Dermis blood vessel endothelial cell (primary cell): ENCODE data around the gene GLRB. TPM values are rescaled to one million over a fixed set of nuclear protein-coding genes. Genes with fewer than 3 reads are reported as not detected.
"Not testable (repeated sequence)": the region's sequence is repeated elsewhere in the genome, so short reads cannot be mapped to it uniquely, and the experiment has no call there.

Source experiments
- DNase-seq: peaks from one replicate; pipeline ENCODE4 v3.0.0; 2010
- total RNA-seq: library from RNA; depleted of rRNA; stranded (reverse); fragments of >200 nt; gene quantifications from 2 replicates; pipeline ENCODE4 v1.2.3, GENCODE V29; 2014

GLRB gene
- 17.5 and 25.0 TPM in 2 replicates for total RNA-seq

DNA sequence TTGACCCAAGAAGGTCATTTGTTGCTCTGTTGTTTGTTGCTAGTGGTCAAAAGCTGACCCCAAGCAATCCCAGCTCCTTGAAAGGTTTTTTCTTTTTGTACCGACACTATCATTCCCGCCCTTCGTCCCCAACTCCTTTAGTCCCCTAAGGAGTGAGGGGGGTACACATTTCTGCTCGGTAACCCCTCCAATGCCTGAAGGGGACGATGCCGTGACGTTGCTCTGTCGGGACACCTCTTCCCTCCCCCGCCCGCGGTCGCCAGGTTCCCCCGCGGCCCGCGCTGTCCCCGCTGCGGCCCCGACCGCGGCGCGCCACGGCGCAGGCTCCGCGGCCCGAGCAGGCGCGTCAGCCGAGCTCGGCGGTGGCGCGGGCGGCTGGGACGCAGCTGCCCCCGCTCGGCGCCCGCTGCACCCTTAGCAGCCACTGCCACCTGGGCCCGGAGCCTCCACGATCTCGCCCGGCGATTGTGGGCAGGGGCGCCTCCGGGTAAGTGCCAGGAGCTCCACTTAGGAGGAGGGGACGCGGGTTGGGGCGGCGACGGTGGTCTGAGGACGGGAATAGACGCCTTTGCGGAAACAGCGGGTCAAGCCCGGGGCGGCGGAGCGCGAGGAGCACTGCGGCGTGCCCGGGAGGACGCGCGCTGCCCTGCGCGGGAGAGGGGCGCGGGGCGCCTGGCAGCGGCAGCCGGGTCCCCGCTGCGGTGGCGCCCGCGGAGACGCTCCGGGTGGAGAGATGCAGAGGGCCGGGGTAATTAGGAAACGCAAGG is at the start of gene GLRB:
Gene GLRB (plus strand): TSS at position 340 of the 767 bp plus-strand sequence. CDS start 1,875 bp downstream, outside the sequence.
- peak; percentile 37 for DNase-seq

DNA sequence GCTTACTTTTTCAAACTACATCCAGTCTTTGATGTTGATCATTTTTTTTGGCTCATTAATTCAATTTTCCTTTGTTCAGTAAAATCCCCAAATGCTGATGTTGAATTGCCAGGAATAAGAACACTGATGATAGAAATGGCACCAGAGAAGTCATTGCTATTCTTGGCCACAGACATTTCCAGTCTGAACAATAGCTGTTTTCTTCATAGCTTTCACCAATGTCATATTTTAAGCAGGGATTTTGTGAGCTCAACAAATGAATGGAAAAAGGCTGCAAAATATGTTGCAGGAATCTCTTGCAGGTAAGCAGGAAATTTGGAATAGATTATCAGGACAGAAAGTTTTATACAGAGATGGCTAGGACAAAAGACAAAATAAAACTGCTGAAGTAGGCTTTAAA is 40.5 kb upstream of the GLRB start:
- no peak for DNase-seq

DNA sequence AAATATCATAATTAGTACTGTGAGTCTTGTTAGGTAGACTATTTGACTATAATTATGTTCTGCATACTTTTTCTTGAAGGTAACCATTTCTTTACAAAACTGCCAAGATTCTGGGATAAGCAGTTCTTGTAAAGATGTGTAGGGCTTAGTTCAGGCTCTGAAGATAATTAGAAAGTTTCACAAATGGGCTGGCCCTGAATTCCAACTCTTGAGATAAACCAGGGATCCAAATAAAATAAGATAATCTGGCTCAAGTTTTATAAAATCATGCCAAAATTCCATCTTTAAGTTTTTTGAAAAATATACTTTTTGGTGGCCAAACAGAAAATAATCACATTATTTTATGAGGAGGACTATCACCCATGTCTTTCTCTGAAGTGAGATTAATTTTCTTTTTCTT is 35.5 kb upstream of the GLRB start:
- DNase-seq, result no peak

DNA sequence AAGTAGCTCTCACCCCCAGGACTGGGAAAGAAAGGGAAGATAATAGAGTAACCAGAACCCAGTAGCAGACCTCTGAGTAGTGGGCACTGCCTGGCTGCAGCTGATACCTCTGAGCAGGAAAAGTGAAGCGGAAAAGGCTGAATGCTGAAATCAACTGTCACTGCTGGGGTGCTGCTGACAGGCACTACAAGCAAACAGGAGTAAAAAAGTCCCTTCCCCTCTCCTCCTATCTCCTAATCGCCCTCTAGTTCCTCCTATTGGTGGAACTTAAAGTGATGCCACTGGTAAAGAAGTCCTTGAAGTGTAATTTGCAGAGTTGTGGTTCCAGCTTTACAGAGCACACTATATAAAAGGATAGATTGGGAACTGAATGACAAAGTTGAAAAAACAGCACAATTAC is 32.8 kb upstream of the GLRB start:
- DNase-seq, result peak; percentile 14

DNA sequence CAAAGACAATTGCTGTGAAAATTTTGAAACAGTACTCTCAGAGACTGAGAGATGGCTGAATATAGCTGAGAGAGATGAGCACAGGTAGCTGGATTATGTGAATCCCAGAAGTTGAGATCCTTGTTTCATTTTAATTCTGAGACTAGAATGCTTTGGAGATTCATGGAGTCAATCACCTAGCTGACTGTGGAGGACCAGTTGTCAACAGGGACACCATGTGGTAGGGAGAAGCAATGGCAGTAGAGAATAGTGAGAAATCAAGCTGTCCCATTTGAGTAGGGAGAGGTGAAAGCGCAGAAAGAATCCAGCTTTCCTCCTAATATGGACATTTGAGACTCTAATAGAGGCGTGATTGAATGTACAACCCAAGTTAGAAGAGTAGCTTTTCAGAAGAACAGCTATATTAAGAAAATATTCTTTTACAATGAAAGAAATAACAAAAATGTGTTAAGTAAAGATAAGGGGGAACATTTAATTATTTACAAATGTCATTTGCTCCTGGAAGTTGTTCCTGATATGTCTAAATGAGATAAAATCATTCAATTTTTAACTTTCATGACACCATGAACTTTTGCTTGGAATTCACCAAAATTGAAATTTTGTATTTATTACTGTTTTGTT is 30.3 kb upstream of the GLRB start:
- DNase-seq, result peak; percentile 80

DNA sequence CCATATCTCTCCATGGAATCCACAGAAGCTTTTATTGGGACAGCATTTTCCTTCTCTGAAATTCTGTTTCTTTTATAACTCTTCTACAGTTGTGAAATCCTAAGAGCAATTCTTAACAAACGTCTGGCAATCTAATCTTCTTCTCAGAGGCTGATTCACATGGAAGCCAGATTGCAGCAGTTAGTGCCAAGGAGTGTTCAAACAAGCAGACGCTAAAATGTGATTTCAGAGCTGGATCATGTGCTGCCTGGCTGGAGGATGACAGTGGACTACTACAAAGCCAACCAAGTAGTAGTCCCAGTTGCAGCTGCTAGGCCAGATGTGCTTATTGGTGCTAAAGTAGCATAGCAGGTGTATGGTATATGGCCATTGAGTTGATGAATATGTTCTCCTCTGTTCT is 27.7 kb upstream of the GLRB start:
- no peak for DNase-seq

DNA sequence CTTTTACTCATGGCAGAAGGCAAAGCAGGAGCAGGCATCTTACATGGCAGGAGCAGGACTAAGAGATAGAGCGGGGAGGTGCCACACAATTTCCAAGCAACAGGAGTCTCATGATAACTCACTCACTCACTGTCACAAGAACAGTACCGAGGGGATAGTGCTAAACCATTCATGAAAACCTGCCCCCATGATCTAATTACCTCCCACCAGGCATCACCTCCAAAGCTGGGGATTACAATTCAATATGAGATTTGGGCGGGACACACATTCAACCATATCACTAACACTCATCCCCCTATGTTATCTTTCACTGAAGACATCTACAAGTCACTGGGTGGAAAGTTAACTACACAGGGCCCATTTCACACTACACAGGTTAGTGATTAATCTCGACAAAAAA is 25.4 kb upstream of the GLRB start:
- no peak for DNase-seq

DNA sequence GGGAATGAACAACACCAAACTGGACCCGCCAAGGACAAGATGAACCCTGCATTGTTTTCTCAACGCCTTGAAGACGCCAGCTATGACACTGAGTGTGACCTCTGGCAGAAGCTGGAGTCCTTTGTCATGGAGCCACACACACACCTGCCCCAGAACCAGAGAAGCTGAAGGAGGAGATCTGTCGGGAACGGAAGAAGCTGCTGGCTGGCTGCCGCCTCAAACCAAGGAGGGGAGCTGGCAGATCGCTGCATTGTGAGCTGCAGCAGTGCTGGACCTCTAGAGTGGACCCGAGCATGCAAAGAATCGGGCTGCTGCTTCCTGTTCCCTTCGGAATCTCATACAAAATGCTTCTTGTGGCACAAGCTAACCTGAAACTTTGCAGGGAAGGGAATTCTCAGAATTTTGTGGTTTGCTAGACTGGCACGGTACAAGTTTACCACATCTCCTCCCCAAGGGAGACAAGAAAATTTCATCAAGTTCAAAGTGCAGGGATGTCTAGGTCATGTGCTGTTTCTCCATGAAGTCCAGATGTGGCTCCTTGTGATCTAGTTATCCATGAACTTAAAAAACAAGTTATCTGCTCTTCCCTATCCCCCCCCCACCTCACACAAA is 23.4 kb upstream of the GLRB start:
- no peak for DNase-seq

DNA sequence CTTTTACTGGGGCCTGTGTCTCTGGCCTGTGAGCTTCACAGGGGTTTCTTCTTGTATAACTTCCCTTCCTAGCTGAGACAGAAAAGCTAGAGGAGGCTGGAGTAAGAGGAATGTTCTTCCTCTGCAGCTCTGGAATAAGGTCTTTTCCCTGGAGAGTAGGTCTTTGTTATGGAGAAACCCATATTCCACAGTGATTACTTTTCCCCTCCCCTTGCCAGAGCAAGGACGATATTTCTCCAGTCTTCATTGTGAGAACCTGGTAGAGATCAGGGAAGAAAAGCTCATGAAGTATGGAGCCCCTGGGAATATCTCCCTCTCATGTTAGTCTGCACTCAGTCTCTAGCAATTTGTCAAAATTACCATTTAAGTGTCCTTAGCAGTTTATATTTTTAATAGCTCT is 18.7 kb upstream of the GLRB start:
- DNase-seq, result no peak

DNA sequence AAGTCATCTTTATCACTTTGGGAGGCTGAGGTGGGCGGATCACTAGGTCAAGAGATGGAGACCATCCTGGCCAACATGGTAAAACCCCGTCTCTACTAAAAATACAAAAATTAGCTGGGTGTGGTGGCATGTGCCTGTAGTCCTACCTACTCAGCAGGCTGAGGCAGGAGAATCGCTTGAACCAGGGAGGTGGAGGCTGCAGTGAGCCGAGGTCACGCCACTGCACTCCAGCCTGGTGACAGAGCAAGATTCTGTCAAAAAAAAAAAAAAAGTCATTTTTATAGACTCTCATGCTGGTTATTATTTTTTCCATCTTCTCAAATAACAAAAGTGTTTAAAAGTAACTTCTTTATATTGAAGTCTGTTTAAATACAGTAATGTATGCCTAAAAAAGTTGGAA is 17.1 kb upstream of the GLRB start:
- DNase-seq, result not testable (repeated sequence)

DNA sequence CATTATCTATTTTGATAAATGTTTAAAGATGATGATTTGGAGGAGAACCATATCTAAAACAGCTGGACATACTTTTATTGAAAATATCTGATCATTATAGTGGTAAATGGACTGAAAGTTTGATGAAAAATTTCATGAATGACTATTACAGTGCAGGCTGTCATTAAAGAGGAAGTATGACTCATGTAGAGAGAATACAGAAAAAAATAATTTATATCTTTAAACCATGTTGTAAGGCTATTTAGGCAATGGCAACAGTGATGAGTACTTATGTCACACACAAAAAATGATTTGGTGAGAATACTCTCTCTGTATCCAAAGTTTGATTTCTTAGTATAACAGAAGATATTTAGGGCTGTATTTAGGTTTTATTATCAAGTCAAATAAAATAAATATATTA is 3.9 kb upstream of the GLRB start:
- DNase-seq, result peak; percentile 21

DNA sequence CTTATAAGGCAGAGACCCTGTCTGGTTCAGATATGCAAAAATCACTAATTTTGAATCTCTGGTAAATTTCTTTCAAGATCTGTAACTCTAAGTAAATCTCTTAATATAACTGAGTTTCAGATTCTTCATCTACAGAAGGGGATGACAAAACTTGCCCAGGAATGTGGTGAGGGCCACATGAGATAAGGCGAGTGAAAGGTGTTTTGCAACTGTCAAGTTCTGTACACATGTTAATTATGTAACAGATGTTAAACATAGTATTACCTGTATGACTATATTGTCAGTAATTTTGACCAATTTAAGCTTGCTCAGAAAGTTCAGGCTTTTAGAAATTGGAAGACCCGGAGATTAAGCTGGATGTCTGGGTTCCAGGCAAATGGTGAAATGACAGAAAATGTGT is 549 bp upstream of the GLRB start:
- no peak for DNase-seq

DNA sequence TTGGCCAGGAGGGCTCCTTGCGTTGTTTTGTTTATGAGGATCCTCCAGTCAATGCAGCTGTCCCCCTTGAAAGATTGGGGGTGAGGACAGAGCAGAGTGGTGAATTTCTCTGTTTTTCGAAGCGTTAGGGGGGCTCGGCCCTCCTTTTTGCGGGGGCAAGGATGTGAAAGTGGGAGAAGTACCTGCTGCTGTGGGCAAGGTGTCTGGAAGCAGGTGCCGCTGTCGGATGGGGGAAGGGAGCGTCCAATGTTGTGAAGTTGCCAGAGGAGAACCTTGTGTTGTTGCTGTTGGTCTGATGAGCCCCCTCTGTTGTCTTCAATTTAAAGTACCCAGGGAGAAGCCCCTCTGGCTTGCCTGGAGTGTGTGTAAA is 613 bp downstream of the GLRB start:
- DNase-seq, result no peak

DNA sequence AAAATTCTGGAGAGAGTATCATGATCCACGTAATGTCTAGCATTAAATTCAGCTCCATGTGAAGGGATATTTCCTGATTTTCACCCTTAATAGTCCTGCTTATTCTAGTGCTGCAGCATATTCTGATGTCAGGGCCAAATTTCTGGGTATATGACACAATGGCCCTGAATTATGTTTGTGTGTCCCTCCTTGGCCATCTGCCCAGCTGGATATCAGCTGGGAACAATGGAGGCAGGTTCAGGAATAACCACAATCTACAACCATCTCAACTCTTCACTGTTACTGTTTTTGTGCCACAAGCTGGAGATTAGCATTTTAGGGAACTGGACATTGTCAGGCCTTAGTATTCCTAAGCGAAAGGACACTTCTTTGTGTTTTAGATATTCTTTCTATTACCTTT is 3.5 kb downstream of the GLRB start:
- DNase-seq, result peak; percentile 15

DNA sequence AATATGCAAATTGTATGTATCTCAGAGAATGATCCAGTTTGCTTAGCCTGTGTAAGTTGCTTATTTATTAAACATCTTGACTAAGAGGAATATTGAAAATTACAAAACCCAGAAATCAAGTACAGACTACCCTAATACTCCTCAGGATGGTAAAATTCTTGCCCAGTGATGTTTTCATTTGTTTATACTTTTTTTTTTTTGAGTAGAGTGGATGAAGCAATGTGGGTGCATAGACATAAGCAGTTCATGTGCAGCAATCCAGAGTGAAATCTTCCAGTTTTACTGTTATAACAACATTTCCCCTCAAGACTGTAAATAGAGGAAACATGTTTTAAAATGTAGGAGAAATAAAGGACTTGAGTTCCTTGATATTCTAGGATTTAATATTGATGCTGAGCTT is 4.7 kb downstream of the GLRB start:
- no peak for DNase-seq

DNA sequence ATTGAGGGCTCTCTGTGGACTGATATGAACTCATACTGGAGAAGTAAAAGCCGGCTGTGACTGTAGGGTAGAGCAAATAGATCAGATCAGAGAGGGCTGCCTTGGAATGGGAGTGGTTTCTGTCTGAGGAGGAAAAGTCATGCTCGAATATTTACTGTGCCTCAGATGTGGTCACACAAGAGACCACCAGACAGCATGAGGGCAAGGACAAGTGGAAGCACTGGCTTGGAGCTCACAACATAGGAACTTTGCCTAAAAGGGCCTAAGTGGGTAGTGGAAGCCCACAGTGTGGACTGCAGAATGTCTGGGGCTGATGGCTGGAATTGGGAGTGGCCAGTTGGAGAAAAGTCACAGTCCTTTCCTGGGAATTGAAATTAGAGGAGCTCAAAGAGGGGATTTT is 19.8 kb downstream of the GLRB start:
- DNase-seq, result no peak

DNA sequence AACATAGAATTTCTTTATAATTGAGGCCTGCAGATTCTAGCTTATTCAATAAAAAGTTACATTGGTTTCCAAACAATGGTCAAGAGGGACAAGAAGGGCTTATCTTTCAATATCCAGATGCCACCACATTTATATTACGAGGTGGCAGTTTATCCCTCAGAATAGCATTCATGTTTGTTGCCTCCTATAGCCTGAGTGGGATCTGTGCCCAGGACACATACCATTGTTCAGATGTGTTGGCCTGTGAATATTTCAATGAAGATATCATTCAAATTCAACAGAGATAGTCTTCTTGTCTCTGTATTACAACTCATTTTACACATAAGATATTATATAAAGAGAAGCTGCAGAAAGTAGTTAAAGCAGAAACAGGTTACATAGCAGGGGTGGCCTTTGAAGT is 20.5 kb downstream of the GLRB start:
- no peak for DNase-seq

DNA sequence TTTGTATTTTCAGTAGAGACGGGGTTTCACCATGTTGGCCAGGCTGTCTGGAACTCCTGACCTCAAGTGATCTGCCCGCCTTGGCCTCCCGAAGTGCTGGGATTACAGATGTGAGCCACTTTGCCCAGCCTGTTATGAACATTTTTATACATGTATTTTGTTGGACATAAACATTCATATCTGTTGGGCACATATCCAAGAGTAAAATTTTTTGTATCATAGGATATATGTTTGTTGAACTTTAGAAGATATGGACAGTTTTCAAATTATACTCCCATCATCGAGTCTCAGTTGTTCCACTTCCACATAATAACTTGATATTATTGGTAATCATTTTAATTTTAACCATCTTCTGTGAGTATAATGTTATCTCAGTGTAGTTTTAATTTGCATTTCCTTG is 23.6 kb downstream of the GLRB start:
- no peak for DNase-seq

DNA sequence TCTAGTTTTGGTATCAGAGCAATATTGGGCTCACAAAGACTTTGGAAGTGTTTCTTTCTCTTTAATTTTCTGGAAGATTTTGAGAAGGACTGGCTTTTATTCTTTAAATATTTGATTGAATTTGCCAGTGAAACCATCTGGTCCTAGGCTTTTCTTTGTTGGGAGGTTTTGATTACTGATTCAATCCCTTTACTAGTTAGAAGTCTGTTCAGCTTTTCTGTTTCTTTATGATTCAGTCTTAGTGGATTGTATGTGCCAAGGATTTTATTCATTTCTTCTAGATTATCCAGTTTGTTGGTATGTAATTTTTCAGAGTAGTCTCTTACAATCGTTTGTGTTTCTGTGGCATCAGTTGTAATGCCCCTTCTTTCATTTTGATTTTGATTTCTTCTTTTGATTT is 28.6 kb downstream of the GLRB start:
- no peak for DNase-seq

DNA sequence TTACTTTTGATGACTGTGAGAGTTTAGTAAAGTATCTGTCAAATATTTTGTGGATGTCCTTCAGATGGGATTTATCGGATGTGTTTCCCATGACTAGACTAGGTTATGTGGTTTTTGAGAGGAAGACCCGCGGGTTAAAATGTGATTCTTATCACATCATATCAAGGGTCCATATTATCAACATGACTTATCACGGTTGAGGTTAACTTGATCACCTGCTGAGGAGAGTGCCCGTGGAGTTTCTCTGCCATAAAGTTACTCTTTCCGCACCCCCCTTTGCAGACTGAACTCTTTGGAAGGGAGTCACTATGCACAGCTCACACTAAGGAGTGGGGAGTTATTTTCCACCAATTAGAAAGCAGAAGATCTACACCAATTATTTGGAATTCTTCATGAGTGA is 38.7 kb downstream of the GLRB start:
- no peak for DNase-seq

DNA sequence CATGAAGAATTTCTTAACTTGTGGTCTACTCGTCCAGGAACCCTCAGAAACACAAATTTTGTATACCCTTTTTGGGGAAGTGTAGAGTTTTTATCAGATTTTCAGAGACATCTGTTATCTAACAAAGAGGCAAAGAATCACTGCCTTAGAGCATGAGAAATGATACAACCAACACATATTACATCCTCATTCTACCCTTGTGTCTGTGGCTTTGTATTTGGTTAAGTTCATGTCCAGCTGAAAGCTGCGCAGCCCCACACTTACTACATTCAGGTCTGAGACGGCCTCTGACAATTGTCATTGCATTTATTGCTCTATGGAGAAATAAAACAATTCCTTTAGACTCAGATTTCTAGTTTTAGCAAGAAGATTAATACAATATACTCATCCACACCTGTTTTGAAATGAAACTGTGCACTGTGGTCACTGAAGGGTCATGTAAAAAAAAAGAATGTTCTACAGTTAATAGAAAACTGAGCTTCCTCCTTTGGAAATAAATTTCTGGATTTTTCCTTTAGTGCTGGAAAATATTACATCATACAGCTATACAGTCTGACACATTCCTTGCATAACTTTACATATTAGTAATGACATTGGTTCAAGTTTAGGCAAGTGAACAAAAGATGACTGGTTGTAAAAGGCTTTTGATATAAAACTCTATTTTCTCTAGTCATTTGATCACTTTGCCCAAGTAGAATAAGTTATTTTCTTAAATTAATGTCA is 39.8 kb downstream of the GLRB start:
- peak; percentile 60 for DNase-seq

DNA sequence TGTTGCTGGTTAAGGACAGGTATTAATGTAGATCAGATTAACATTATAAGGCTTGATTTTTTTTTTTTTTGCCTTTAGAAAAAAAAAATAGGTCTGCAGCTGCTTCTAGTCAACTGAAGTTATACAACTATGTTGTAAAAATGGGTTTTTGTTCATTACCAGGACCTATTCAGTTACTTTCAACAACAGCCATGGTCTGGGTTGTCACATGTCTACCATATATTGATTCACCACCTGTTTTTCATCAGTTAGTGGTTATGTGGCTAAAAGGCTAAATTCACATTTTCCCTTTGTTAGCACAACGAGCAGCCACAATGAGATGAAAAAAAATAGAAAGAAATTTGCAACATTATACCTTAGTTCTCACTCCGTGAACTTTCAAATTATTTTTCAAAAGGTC is 45.5 kb downstream of the GLRB start:
- DNase-seq, result no peak

DNA sequence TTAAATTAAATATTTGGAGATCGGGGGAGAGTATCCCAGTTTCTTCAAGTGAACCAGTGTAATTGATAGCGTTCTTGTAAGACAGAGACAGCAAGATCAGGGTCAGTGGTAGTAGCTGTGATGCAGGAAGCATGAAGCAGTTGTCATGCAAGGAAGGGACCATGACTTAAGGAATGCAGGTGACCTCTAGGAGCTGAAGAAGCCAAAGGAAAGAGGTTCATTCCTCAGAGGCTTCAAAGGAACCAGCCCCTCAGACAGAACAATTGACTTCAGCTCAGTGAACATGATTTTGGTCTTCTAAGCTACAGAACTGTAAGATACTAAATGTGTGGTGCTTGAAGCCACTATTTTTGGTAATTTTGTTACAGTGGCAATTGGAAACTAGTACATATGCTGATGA is 51.6 kb downstream of the GLRB start:
- no peak for DNase-seq

DNA sequence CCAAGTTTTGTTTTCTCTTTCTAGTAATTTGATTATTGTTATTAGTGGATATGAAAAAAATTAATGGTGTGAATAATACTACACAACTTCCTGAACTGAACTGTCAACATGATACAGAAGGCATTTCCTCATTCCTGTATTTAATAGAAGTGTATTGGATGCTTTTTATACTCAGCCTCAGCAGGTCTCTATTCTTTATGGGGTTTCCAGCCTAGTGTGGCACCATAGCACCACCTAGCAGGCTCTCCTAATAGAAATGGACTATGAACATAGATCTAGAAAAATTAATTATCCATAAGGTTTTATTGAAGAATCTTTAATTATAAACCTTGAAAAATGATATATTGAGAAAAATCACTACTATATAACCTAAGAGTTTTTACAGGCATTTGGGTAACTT is 52.4 kb downstream of the GLRB start:
- peak; percentile 54 for DNase-seq
